SK-N-SH (cell line): ENCODE results near the gene STIM2.

Source experiments
- CTCF ChIP-seq: fragments of 200-600 bp; sonication (generic); IDR thresholded peaks from 2 replicates; pipeline ENCODE4 v1.6.1; 2017; ENCODE audit warnings: antibody characterized with exemption, mild to moderate bottlenecking, moderate library complexity
- EP300 ChIP-seq, 2 experiments: IDR thresholded peaks; 2 replicates each; pipeline versions ENCODE4 v1.4.0 to v1.6.1; 2012; ENCODE audit warnings: borderline replicate concordance in 1 of 2, low read depth in 1 of 2, low read length in 1 of 2
- EZH2phosphoT487 ChIP-seq: fragments of 200-600 bp; sonication (generic); IDR thresholded peaks from 2 replicates; pipeline ENCODE4 v1.6.1; 2017; ENCODE audit warnings: low read depth, mixed run types, mild to moderate bottlenecking, antibody characterized with exemption, moderate library complexity, borderline replicate concordance
- FOSL2 ChIP-seq: IDR thresholded peaks from 2 replicates; pipeline ENCODE4 v1.4.0; 2012; ENCODE audit warnings: low read depth, mild to moderate bottlenecking, moderate library complexity, borderline replicate concordance
- JUND ChIP-seq: IDR thresholded peaks from 2 replicates; pipeline ENCODE4 v1.4.0; 2012
- MEF2A ChIP-seq: IDR thresholded peaks from 2 replicates; pipeline ENCODE4 v1.4.0; 2012; ENCODE audit warnings: low read depth, borderline replicate concordance
- MXI1 ChIP-seq: IDR thresholded peaks from 2 replicates; pipeline ENCODE4 v1.6.1; 2012; ENCODE audit warnings: mild to moderate bottlenecking, low read depth, low read length, improper control_type of control experiment
- PBX3 ChIP-seq: IDR thresholded peaks from 2 replicates; pipeline ENCODE4; 2012
- REST ChIP-seq: IDR thresholded peaks from 2 replicates; pipeline ENCODE4 v1.6.1; 2012; ENCODE audit warnings: mild to moderate bottlenecking, low read depth, low read length, moderate library complexity
- RFX5 ChIP-seq: IDR thresholded peaks from 2 replicates; pipeline ENCODE4 v1.6.1; 2012; ENCODE audit warnings: mild to moderate bottlenecking, improper control_type of control experiment, low read length
- SIN3A ChIP-seq: IDR thresholded peaks from 2 replicates; pipeline ENCODE4 v1.6.1; 2012; ENCODE audit warnings: low read depth, mild to moderate bottlenecking, low read length, moderate library complexity, borderline replicate concordance
- USF2 ChIP-seq: fragments of 150-350 bp; IDR thresholded peaks from 2 replicates; pipeline ENCODE4 v1.6.1; 2017; ENCODE audit warnings: antibody characterized with exemption, low read length, low read depth, borderline replicate concordance

GRCh38 chr4:26912069-26912468, 51.4 kb downstream of the STIM2 start:
- TF ChIP-seq CTCF (no peak), REST (no peak), MXI1 (no peak), FOSL2 (no peak), EP300 (IDR thresholded peaks at IDR 0.05; ENCODE audit: borderline replicate concordance in 1 of 2, low read depth in 1 of 2, low read length in 1 of 2) (no peak), JUND (no peak), USF2 (no peak), RFX5 (no peak), PBX3 (no peak), EZH2phosphoT487 (no peak), MEF2A (no peak), SIN3A (no peak)
